Loucy (cell line): ENCODE results near the gene FAM241B.

Experiments used
- CTCF ChIP-seq: fragments of 200-600 bp; sonication (generic); conservative IDR thresholded peaks from 2 replicates; pipeline ENCODE4 v1.5.1; 2014; ENCODE audit warnings: mild to moderate bottlenecking, antibody characterized with exemption, low read length
- EZH2phosphoT487 ChIP-seq: fragments of 200-600 bp; IDR thresholded peaks from 2 replicates; pipeline ENCODE4 v1.6.1; 2018; ENCODE audit warnings: antibody characterized with exemption, mild to moderate bottlenecking, moderate library complexity, borderline replicate concordance

- no peak for TF ChIP-seq CTCF
- no peak for TF ChIP-seq EZH2phosphoT487
Observed at GRCh38 chr10:69655868-69656555, 26.0 kb downstream of the FAM241B start.
